Activated naive CD8-positive, alpha-beta T cell treated with anti-CD3 and anti-CD28 coated beads for 36 hours (primary cell): ENCODE data around the gene TBX18. TPM values are rescaled to one million over a fixed set of nuclear protein-coding genes. Genes with fewer than 3 reads are reported as not detected.

Experiments
- DNase-seq: peaks from one replicate; pipeline ENCODE4 v3.0.0; 2021
- H3K27ac Mint-ChIP-seq: one replicate; pipeline ENCODE4 v1.8.0; 2022; ENCODE audit warnings: mild to moderate bottlenecking, moderate library complexity, mixed read lengths
- H3K27me3 Mint-ChIP-seq: one replicate; pipeline ENCODE4 v1.8.0; 2022; ENCODE audit warnings: mild to moderate bottlenecking, mixed read lengths
- H3K36me3 Mint-ChIP-seq: one replicate; pipeline ENCODE4 v1.8.0; 2021; ENCODE audit warnings: mild to moderate bottlenecking, mixed read lengths
- H3K4me1 Mint-ChIP-seq: one replicate; pipeline ENCODE4 v1.8.0; 2021; ENCODE audit warnings: mixed read lengths
- H3K4me3 Mint-ChIP-seq: one replicate; pipeline ENCODE4 v1.8.0; 2022; ENCODE audit warnings: mild to moderate bottlenecking, moderate library complexity, mixed read lengths
- H3K9me3 Mint-ChIP-seq: one replicate; pipeline ENCODE4 v1.8.0; 2022; ENCODE audit warnings: mixed read lengths
- total RNA-seq, 2 experiments: library from RNA; stranded (reverse); gene quantifications; one replicate each; pipeline ENCODE4 v1.2.3, GENCODE V29; 2021

The TBX18 gene
- total RNA-seq, 2 experiments from 2014 or later: not detected

DNA sequence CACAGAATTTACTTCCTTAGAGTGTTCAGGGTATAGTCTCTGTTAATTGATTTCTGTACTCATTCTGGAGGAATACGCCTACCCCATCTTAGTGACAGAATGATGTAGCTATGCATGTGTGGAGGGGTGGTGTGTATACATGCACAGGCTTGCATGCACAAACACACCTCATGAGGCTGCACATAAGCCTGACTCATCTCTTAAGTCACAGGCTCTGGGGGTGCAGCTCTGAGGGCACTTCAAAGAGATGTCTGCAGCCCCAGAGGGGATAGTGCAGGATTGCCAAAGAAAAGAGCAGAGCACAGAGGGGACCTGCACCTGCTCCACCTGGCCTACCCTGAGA, 24.6 kb downstream of the TBX18 start:
- Mint-ChIP-seq H3K4me3 (no peak overlapping the region), H3K36me3 (no peaks in the 10 kb centered on the region), H3K4me1 (no peaks in the 10 kb centered on the region), H3K27ac (no peak overlapping the region), H3K27me3 (no peaks in the 10 kb centered on the region), H3K9me3 (no peaks in the 10 kb centered on the region)
- no peak for DNase-seq

DNA sequence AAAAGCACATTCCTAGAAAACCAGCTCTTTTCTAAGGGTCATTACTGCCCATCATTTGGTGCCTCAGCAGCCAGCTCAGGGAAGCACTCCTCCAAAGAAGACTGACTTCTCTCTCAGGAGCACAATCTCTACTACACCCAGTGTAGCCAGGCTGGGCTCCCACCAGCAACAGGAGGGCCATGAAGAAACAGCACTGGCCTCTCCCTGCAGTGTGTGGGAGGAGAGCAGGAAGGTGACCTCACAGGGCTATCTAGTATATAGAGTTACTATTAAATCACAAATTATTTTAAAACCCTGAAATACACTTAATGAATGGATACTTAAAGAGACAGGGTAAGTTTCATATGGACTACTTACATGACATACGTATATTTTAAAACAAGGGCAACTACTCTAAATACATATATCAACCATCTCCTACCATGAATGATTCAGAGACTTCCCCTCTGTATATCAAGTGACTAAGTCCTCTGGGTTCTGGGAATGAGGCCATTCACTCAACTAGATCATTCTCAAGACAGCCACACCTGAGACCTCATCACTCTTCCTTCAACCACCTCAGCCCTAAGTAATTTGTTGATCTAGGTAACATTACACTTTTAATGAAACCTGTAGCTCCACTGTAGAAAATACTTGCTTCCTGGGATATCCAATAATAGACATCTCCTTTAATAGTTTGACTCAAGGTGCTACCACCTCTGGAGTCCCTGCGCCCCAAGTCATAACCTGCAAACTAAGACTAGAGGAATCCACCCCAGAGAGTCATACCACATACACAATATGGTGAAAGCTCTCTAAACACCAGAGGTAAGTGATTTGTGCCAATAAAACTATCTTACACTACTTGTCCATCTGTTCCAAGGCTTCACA, 25.2 kb downstream of the TBX18 start:
- Mint-ChIP-seq H3K9me3 (no peaks in the 10 kb centered on the region), H3K4me1 (no peaks in the 10 kb centered on the region), H3K36me3 (no peaks in the 10 kb centered on the region), H3K27ac (no peak overlapping the region), H3K27me3 (no peaks in the 10 kb centered on the region), H3K4me3 (no peak overlapping the region)
- no peak for DNase-seq

DNA sequence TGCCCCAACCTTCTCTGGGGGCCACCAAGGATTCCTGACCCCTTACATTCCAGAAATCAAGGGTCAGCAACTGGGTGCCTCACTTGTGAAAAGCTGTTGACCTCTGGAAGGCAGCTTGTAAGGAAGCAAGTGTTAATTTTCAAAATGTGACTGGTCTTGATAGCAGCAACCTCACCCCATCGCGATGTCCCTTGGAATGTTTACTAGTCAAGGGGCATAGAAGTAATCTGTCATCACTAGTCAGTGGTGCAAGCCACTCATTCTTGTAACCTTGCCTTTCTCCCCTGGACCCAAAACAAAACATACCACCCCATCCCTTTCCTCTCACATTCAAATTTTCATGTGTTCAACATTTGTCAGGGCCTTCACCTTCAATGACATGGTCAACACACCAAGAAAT, 30.5 kb downstream of the TBX18 start:
- H3K9me3 Mint-ChIP-seq: no peaks in the 10 kb centered on the region
- H3K4me3 Mint-ChIP-seq: no peak overlapping the region
- H3K4me1 Mint-ChIP-seq: no peaks in the 10 kb centered on the region
- no peak overlapping the region for H3K27ac Mint-ChIP-seq
- DNase-seq: no peak
- no peaks in the 10 kb centered on the region for H3K36me3 Mint-ChIP-seq
- H3K27me3 Mint-ChIP-seq: no peaks in the 10 kb centered on the region

DNA sequence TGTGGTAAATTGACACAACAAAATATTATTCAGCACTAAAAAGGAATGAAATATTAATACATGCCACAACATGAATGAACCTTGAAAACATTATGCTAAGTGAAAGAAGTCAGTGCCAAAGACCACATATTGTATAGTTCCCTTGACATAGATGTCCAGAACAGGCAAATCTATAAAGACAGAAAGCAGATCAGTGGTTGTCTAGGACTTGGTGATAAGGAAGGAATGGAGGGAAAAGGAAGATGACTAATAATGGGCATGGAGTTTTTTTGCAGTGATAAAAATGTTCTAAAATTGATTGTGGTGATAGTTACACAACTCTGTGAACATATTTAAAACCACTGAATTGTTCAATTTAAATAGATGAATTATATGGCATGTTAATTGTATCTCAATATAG, 32.5 kb downstream of the TBX18 start:
- Mint-ChIP-seq H3K4me1 (no peaks in the 10 kb centered on the region), H3K4me3 (no peak overlapping the region), H3K36me3 (no peaks in the 10 kb centered on the region), H3K27me3 (no peaks in the 10 kb centered on the region), H3K9me3 (no peaks in the 10 kb centered on the region), H3K27ac (no peak overlapping the region)
- DNase-seq: no peak

DNA sequence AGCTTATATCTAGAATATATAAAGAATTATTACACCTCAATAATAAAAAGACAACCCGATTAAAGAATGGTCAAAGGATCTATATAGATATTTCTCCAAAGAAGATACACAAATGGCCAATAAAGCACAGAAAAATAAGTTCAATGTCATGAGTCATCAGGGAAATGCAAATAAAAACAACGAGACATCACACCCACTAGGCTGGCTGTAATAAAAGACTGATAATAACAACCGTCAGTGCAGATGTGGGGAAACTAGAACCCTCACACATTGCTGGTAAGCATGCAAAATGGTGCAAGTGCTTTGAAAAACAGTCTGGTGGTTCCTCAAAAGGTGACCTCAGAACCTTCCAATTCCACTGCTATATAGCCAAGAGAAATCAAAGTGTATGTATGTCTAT, 33.0 kb downstream of the TBX18 start:
- Mint-ChIP-seq H3K36me3 (no peaks in the 10 kb centered on the region), H3K27me3 (no peaks in the 10 kb centered on the region), H3K27ac (no peak overlapping the region), H3K4me1 (no peaks in the 10 kb centered on the region), H3K9me3 (no peaks in the 10 kb centered on the region), H3K4me3 (no peak overlapping the region)
- DNase-seq: no peak

DNA sequence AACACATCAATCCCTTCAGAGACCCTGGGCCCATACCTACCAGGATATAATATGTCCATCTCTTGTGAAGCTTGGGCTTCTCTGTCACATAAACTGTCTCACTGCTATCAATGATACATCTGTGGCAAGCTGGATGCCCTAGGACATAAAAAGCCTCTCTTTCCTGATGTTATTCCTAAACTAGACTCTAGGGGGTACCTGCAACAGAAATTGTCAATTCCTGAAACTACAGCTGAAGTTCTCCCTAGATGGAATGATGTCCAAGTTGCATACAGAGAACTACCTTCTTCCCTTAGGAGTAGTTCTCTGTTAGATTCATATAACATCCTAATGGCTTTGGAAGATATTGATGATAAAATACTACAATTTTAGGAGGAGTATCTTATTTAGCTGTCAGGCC, 35.8 kb downstream of the TBX18 start:
- DNase-seq: no peak
- Mint-ChIP-seq H3K36me3 (no peaks in the 10 kb centered on the region), H3K27me3 (no peaks in the 10 kb centered on the region), H3K4me3 (no peak overlapping the region), H3K9me3 (no peaks in the 10 kb centered on the region), H3K4me1 (no peaks in the 10 kb centered on the region), H3K27ac (no peak overlapping the region)

DNA sequence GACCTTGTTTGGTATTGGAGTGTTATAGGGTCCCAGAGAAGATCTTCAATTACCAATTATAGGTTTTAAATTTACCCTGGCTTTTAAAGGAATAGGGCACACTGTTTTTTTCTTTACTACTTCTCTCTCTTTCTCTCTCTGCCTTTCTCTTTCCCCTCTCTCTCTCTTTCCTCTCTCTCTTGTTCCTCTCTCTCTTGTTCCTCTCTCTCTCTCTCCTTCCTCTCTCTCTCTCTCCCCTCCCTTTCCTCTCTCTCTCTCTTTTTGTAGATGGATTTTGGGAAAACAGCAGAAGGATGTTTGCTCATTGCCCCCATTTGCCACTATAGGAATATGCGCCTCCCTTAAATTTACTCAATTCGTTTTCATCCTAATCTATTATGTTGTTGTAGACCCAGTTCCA, 45.2 kb downstream of the TBX18 start:
- H3K36me3 Mint-ChIP-seq: no peaks in the 10 kb centered on the region
- no peaks in the 10 kb centered on the region for H3K9me3 Mint-ChIP-seq
- no peaks in the 10 kb centered on the region for H3K4me1 Mint-ChIP-seq
- DNase-seq: no peak
- H3K27me3 Mint-ChIP-seq: no peaks in the 10 kb centered on the region
- H3K27ac Mint-ChIP-seq: no peak overlapping the region
- no peak overlapping the region for H3K4me3 Mint-ChIP-seq

DNA sequence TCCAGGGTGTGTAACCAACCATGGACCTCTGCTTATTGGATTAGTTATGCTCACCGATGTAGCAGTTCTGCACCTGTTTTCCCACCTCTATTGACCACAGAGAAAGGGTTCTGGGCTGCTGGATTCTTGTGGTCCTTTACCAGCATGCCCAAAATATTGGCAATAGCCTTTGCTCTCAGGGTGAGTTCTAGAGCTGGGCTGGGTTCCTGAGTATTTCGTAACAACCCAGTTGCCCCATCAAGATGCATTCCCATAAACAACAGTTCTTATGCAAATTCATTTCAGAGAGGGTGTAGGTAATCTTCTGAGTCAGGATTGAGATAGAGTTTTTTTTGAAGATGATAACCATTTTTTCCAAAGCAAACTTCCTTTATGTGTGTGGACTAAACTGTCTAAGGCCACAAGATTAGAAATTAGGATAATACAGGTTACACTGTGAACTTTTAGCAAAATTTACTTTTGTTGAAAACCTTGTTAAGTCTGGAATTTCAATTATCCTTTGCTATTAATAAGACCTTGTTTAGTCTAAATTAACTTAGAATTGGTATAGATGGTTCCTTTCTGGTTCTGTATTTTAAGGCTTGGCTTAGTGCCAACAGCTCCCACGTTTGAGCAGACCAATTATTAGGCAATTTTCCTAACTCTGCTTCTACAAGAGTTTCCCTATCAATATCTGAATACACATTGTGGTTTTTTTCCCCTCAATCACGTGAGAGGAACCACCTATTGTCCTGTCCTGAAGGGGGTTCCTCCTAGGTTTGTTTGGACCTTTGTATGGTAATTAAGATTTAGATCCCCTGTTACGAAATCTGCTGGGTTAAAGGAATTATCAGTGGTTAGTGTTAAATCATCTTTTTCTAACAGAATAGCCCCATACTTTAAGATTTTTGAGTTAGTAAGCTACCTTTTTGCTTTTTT, 46.1 kb downstream of the TBX18 start:
- Mint-ChIP-seq H3K36me3 (no peaks in the 10 kb centered on the region), H3K4me1 (no peaks in the 10 kb centered on the region), H3K27me3 (no peaks in the 10 kb centered on the region), H3K9me3 (no peaks in the 10 kb centered on the region), H3K27ac (no peak overlapping the region), H3K4me3 (no peak overlapping the region)
- DNase-seq: no peak

DNA sequence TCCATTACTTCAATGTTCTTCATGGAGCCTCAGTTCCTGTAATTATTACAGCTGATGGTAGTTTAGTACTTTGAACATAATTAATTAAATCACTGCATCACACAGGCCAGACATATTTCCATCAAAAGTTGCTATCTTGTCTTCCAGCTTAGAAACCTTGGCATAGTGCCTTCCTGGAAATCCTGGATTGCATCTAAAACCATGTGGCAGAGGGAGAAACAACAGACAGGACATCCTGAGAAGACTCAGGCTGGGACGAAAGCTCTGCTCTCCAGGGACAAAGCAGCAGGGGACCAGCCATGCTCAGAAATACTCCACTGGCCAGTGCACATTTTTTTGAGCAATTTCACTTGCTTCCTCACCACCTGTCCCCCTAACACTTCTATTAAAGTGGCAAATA, 55.3 kb downstream of the TBX18 start:
- H3K27me3 Mint-ChIP-seq: no peaks in the 10 kb centered on the region
- H3K4me3 Mint-ChIP-seq: no peak overlapping the region
- H3K9me3 Mint-ChIP-seq: no peaks in the 10 kb centered on the region
- no peak overlapping the region for H3K27ac Mint-ChIP-seq
- H3K4me1 Mint-ChIP-seq: no peaks in the 10 kb centered on the region
- H3K36me3 Mint-ChIP-seq: no peaks in the 10 kb centered on the region
- no peak for DNase-seq

DNA sequence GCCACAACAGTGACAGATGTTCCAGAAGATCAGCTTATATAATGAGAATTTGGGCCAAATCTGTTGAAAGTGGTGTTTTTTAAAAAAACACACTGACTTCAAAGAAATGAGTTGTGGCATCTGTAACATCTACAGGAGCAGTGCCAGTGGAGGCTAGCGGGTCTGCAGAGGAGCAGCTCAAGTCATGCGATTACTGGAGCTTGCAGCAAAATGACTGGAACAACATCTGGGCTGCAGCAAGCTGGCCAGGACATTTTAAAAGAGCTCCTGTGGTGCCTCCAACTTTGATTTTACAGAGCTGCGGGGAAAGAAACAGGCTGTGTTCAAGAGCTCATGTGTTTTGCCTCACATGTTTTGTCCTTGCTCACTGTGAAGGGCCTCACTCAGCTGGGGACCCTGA, 57.2 kb downstream of the TBX18 start:
- no peak overlapping the region for H3K27ac Mint-ChIP-seq
- no peak overlapping the region for H3K4me3 Mint-ChIP-seq
- no peak for DNase-seq
- H3K36me3 Mint-ChIP-seq: no peaks in the 10 kb centered on the region
- no peaks in the 10 kb centered on the region for H3K27me3 Mint-ChIP-seq
- no peaks in the 10 kb centered on the region for H3K4me1 Mint-ChIP-seq
- H3K9me3 Mint-ChIP-seq: peaks cover 3% of the 10 kb centered on the region

DNA sequence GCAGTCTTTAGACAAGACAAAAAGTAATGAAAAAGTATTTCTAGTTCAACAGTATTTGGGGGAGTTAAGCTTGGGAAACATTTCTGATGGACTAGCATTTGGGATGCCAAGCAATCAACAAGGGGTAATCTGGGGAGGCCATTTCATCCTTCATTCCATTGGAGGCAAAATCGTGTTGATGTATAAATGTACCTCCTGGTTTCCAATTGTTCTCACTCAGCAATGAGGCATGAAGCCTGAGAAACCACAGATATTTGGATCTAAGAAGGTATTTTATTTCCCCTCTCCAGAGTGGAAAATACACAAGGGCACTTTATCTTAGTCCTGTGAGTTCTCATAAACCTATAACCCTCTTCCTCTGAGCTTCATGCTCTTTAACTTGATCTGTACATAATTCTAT, 68.2 kb downstream of the TBX18 start:
- no peaks in the 10 kb centered on the region for H3K36me3 Mint-ChIP-seq
- no peaks in the 10 kb centered on the region for H3K9me3 Mint-ChIP-seq
- no peak for DNase-seq
- no peak overlapping the region for H3K27ac Mint-ChIP-seq
- no peak overlapping the region for H3K4me3 Mint-ChIP-seq
- no peaks in the 10 kb centered on the region for H3K4me1 Mint-ChIP-seq
- peaks cover 3% of the 10 kb centered on the region for H3K27me3 Mint-ChIP-seq

DNA sequence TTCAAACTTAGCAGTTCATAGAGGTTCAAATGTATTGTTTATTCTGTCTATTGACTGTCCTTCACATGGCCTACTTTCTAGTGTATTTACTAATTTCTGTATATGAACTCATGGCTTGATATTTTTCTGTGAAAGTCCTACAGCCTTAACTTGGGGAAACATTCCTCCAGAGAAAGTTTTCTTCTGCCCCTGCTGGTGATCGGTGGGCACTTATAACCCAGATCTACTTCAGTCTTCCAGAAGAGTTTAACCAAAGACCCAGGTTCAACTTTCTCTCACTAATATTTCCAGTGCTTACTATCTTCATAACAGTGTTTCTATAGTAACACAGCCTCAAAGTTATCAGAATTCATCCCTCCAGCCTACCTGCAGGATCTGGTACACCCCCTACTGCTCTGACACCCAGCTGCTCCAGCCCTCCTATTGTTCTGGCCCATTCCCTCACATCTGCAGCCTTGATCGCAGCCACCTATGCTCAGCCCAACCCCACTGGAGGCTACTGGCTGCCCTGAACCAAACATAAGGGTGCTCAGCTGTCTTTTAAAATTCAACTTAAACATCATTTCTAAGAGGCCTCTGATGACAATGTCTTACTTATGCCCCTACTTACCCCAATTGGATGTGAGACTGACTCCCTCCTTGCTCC, 72.3 kb downstream of the TBX18 start:
- no peaks in the 10 kb centered on the region for H3K9me3 Mint-ChIP-seq
- H3K36me3 Mint-ChIP-seq: no peaks in the 10 kb centered on the region
- no peaks in the 10 kb centered on the region for H3K4me1 Mint-ChIP-seq
- no peak overlapping the region for H3K27ac Mint-ChIP-seq
- DNase-seq: no peak
- H3K27me3 Mint-ChIP-seq: peaks cover 3% of the 10 kb centered on the region
- no peak overlapping the region for H3K4me3 Mint-ChIP-seq

DNA sequence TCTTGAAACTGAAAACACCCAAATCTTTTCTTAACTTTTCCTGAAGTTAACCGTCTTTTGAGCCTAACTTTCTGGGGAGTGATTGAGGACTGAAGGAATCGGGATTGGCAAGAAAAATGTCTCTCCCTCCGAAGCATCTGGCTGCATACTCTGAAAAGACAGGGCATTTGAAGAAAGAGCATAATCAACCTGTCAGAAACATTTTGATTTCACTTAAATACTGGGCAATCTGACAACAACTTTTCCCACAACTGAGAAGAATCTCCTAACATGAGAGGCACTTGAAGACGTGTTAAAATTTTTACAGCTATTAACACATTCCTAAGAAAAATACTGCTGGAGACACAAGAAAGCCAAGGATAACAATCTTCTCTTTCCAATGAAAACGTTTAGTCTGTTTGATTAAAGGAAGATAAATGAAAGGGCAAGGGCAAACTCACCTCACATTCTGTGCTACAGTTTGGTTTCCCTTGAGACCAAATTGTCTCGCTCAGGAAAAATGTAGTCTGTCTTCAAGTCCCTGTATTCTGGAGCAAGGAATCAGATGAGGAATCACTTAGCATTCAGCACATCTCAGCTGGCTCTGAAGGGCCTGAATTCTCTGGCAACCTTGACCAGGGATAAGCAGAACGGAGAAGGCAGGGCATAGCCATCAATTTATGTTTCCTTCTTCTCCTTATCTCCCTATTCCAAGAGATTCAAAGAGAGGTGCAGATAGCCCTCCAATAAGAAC, 76.1 kb downstream of the TBX18 start:
- Mint-ChIP-seq H3K4me1 (no peaks in the 10 kb centered on the region), H3K27me3 (peaks cover 3% of the 10 kb centered on the region)

DNA sequence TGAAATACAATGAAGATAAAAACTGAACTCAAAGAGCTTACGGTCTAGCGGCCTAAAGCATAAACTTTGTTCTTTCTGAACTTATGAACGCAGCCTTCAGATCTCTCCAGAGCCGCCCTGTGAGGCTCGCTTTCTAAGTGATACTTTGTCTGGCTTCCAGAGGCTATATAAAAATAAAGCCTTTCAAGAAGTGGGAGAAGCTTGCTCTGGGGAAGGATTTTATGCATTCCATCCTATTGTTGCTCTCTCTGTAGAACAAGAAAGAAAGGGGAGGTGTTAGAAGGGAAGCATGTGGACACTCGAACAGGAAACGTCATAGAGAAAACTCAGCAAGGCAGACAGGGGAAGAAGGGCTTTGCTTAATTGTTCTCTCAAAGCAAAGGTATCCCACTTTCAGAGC, 77.0 kb downstream of the TBX18 start:
- H3K9me3 Mint-ChIP-seq: no peaks in the 10 kb centered on the region

More for the DNA sequence above, 76.1 kb downstream of the TBX18 start:
- no peak for DNase-seq
- H3K9me3 Mint-ChIP-seq: no peaks in the 10 kb centered on the region
- no peaks in the 10 kb centered on the region for H3K36me3 Mint-ChIP-seq
- H3K4me3 Mint-ChIP-seq: no peak overlapping the region
- H3K27ac Mint-ChIP-seq: no peak overlapping the region

More for the DNA sequence above, 77.0 kb downstream of the TBX18 start:
- Mint-ChIP-seq H3K4me3 (no peak overlapping the region), H3K4me1 (no peaks in the 10 kb centered on the region), H3K36me3 (no peaks in the 10 kb centered on the region), H3K27ac (no peak overlapping the region), H3K27me3 (peaks cover 3% of the 10 kb centered on the region)
- DNase-seq: no peak
